Neural progenitor cell (in vitro differentiated cells): ENCODE measurements around the gene PCNX2. TPM values are rescaled to one million over a fixed set of nuclear protein-coding genes. Genes with fewer than 3 reads are reported as not detected.

Experiments used
- DNase-seq: peaks from one replicate; pipeline ENCODE4 v3.0.0-alpha.2; 2016; ENCODE audit warnings: low spot score
- H2AFZ ChIP-seq: fragments of 200-600 bp; sonication (generic); replicated peaks from 2 replicates; pipeline ENCODE4 v1.6.1; 2016; ENCODE audit warnings: antibody characterized with exemption
- H3F3A ChIP-seq: fragments of 200-600 bp; sonication (generic); 2 replicates; pipeline ENCODE4 v1.6.1; 2016; ENCODE audit warnings: antibody characterized with exemption, low read depth
- H3K27ac ChIP-seq: fragments of 200-600 bp; sonication (generic); 2 replicates; pipeline ENCODE4 v1.5.1; 2016; ENCODE audit warnings: mild to moderate bottlenecking
- H3K27me3 ChIP-seq: fragments of 200-600 bp; sonication (generic); 2 replicates; pipeline ENCODE4 v1.6.1; 2016; ENCODE audit warnings: mild to moderate bottlenecking, moderate library complexity
- H3K36me3 ChIP-seq: fragments of 200-600 bp; sonication (generic); 2 replicates; pipeline ENCODE4 v1.5.1; 2016
- H3K4me1 ChIP-seq: fragments of 200-600 bp; sonication (generic); 2 replicates; pipeline ENCODE4 v1.6.1; 2016; ENCODE audit warnings: mixed run types
- H3K4me2 ChIP-seq: fragments of 200-600 bp; sonication (generic); 2 replicates; pipeline ENCODE4 v1.6.1; 2016
- H3K4me3 ChIP-seq: fragments of 200-600 bp; sonication (generic); 2 replicates; pipeline ENCODE4 v1.5.1; 2016
- H3K79me2 ChIP-seq: fragments of 200-600 bp; sonication (generic); 2 replicates; pipeline ENCODE4 v1.6.1; 2016; ENCODE audit warnings: low read depth
- H3K9ac ChIP-seq: fragments of 200-600 bp; sonication (generic); 2 replicates; pipeline ENCODE4 v1.6.1; 2016
- H3K9me3 ChIP-seq: fragments of 200-600 bp; sonication (generic); 2 replicates; pipeline ENCODE4 v1.5.1; 2016; ENCODE audit warnings: low read depth
- H4K20me1 ChIP-seq: fragments of 200-600 bp; sonication (generic); 2 replicates; pipeline ENCODE4 v1.6.1; 2016; ENCODE audit warnings: low read depth
- H3K27ac Mint-ChIP-seq: 3 replicates; pipeline ENCODE4 v1.8.0; 2021; ENCODE audit warnings: mixed read lengths
- H3K27me3 Mint-ChIP-seq: 2 replicates; pipeline ENCODE4 v1.8.0; 2022; ENCODE audit warnings: low read depth, mild to moderate bottlenecking, inconsistent platforms, moderate library complexity, mixed read lengths; ENCODE audit not compliant: insufficient read depth
- H3K36me3 Mint-ChIP-seq: 3 replicates; pipeline ENCODE4 v1.8.0; 2021; ENCODE audit warnings: mixed read lengths
- H3K4me1 Mint-ChIP-seq: 3 replicates; pipeline ENCODE4 v1.8.0; 2021; ENCODE audit warnings: mixed read lengths
- H3K4me3 Mint-ChIP-seq: 3 replicates; pipeline ENCODE4 v1.8.0; 2021; ENCODE audit warnings: mild to moderate bottlenecking, moderate library complexity, mixed read lengths
- H3K9me3 Mint-ChIP-seq: 3 replicates; pipeline ENCODE4 v1.8.0; 2020; ENCODE audit warnings: mixed read lengths
- CTCF ChIP-seq: fragments of 200-600 bp; sonication (generic); IDR thresholded peaks from 2 replicates; pipeline ENCODE4 v1.5.1; 2017; ENCODE audit warnings: antibody characterized with exemption, mild to moderate bottlenecking
- EZH2 ChIP-seq: fragments of 200-600 bp; sonication (generic); IDR thresholded peaks from 2 replicates; pipeline ENCODE4 v1.6.1; 2017; ENCODE audit warnings: antibody characterized with exemption, mild to moderate bottlenecking, moderate library complexity
- EZH2phosphoT487 ChIP-seq: fragments of 200-600 bp; sonication (generic); IDR thresholded peaks from 2 replicates; pipeline ENCODE4 v1.6.1; 2017; ENCODE audit warnings: antibody characterized with exemption
- total RNA-seq: library from RNA; depleted of rRNA; stranded (reverse); fragments of >200 nt; gene quantifications from 2 replicates; pipeline ENCODE4 v1.2.3, GENCODE V29; 2015; ENCODE audit warnings: low replicate concordance

The PCNX2 gene
- total RNA-seq, 1 donor from 2014 or later: 30.8 TPM

GRCh38 chr1:232951605-232952004, 343.9 kb downstream of the PCNX2 start:
- Histone ChIP-seq H3K4me3 (peak overlapping the region; percentile 89), H3K36me3 (no peaks in the 10 kb centered on the region), H3K9ac (no peak overlapping the region), H3K27me3 (no peaks in the 10 kb centered on the region), H3F3A (no peaks in the 10 kb centered on the region), H3K4me1 (peaks cover 18% of the 10 kb centered on the region), H2AFZ (no peak overlapping the region), H3K27ac (no peak overlapping the region), H3K9me3 (no peaks in the 10 kb centered on the region), H3K79me2 (peaks cover 62% of the 10 kb centered on the region), H3K4me2 (peak overlapping the region; percentile 90), H4K20me1 (peaks cover 3% of the 10 kb centered on the region)
- peak overlapping the region; percentile 98 for H3K4me3 Mint-ChIP-seq
- DNase-seq: no peak
- peaks cover 4% of the 10 kb centered on the region for H3K27me3 Mint-ChIP-seq
- no peak overlapping the region for H3K27ac Mint-ChIP-seq
- no peaks in the 10 kb centered on the region for H3K9me3 Mint-ChIP-seq
- no peak for TF ChIP-seq CTCF
- TF ChIP-seq EZH2phosphoT487: no peak
- no peak for TF ChIP-seq EZH2
- peaks cover 13% of the 10 kb centered on the region for H3K36me3 Mint-ChIP-seq
- peaks cover 39% of the 10 kb centered on the region for H3K4me1 Mint-ChIP-seq

GRCh38 chr1:232951180-232951579, 344.3 kb downstream of the PCNX2 start:
- Histone ChIP-seq H3K4me2 (peak overlapping the region; percentile 90), H3K27me3 (no peaks in the 10 kb centered on the region), H3K9ac (peak overlapping the region; percentile 44), H3K4me1 (peaks cover 18% of the 10 kb centered on the region), H3K27ac (no peak overlapping the region), H4K20me1 (peaks cover 3% of the 10 kb centered on the region), H2AFZ (peak overlapping the region; percentile 99), H3K4me3 (peak overlapping the region; percentile 89), H3F3A (no peaks in the 10 kb centered on the region), H3K79me2 (peaks cover 57% of the 10 kb centered on the region), H3K9me3 (no peaks in the 10 kb centered on the region), H3K36me3 (no peaks in the 10 kb centered on the region)
- peak overlapping the region; percentile 98 for H3K4me3 Mint-ChIP-seq
- H3K9me3 Mint-ChIP-seq: no peaks in the 10 kb centered on the region
- peaks cover 4% of the 10 kb centered on the region for H3K27me3 Mint-ChIP-seq
- peaks cover 9% of the 10 kb centered on the region for H3K36me3 Mint-ChIP-seq
- DNase-seq: peak; percentile 44
- H3K27ac Mint-ChIP-seq: peak overlapping the region; percentile 91
- H3K4me1 Mint-ChIP-seq: peaks cover 39% of the 10 kb centered on the region
- no peak for TF ChIP-seq CTCF
- no peak for TF ChIP-seq EZH2phosphoT487
- TF ChIP-seq EZH2: no peak

DNA sequence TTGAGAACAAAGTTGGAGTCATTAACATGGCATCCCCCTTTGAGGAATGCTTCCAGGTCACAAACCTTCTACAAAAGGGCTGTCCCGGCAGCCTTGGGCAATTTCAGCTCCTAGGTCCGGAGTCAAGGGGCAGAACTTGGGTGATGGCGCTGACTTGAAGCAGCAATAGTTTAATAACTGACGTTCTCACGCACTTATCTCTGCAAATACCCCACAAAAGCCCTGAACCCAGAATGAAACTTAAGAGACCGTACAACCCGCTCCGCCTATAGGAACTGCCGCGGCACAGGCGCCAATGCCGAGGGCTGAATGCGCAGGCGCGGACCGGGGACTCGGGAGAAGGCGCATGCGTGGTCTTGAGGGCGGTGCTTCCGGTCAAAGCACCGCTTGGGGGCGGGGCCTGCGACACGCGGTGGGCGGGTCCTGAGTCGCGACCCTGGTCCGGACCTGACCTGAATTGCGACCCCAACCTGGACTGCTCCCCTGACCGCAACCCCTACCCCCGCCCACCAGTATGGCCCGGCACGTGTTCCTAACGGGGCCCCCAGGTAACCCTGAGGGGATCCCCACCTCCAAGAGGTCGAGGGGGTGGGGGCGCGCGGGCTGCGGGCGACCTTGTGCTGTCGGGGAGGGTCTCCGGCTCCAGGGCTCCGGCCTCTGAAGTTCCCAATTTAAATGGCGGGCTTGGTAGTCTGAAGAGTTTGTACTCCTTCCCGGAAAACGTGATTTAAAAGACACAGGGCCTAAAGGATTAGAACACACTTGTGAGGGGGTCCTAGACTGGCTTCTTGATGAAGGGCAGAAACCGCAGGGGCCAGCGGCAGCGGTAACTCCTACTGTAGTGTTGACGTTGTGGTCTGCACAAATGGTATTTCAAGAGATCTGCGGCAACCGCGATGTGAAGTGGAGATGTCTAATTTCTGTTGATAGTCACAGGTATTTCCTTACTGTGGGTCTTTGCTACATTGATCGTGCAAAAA, 345.0 kb downstream of the PCNX2 start, which contains the start of gene NTPCR:
Gene NTPCR, plus strand, starts transcription at position 415 of the 980 bp plus-strand sequence. Its CDS starts 100 bp downstream, at position 515.
- H3K4me3 ChIP-seq: peak within 1 kb of the TSS; percentile 89
- Mint-ChIP-seq H3K4me3 (peak within 1 kb of the TSS; percentile 98), H3K27me3 (peaks cover 4% of the 10 kb centered on the region), H3K9me3 (no peaks in the 10 kb centered on the region), H3K27ac (peak within 1 kb of the TSS; percentile 98), H3K4me1 (peaks cover 39% of the 10 kb centered on the region), H3K36me3 (peaks cover 5% of the 10 kb centered on the region)
- H3K9ac ChIP-seq: peak within 1 kb of the TSS; percentile 44
- peak within 1 kb of the TSS; percentile 90 for H3K4me2 ChIP-seq
- H4K20me1 ChIP-seq: peaks cover 3% of the 10 kb centered on the region
- no peaks in the 10 kb centered on the region for H3K9me3 ChIP-seq
- H3F3A ChIP-seq: no peaks in the 10 kb centered on the region
- peak; percentile 98 for DNase-seq
- TF ChIP-seq EZH2 (no peak), CTCF (peak; percentile 5)
- H3K36me3 ChIP-seq: no peaks in the 10 kb centered on the region
- H3K4me1 ChIP-seq: peaks cover 18% of the 10 kb centered on the region
- H3K27ac ChIP-seq: no peak within 1 kb of the TSS
- H2AFZ ChIP-seq: peak within 1 kb of the TSS; percentile 99
- peaks cover 50% of the 10 kb centered on the region for H3K79me2 ChIP-seq
- H3K27me3 ChIP-seq: no peaks in the 10 kb centered on the region
